ELR (cell line): ENCODE results near the gene VWA5B1.
"Not testable (repeated sequence)": the region's sequence is repeated elsewhere in the genome, so short reads cannot be mapped to it uniquely, and the experiment has no call there.

Source experiments
- DNase-seq: peaks from one replicate; pipeline ENCODE4 v3.0.0-alpha.2; 2015; ENCODE audit warnings: low read depth

Gene VWA5B1

DNA sequence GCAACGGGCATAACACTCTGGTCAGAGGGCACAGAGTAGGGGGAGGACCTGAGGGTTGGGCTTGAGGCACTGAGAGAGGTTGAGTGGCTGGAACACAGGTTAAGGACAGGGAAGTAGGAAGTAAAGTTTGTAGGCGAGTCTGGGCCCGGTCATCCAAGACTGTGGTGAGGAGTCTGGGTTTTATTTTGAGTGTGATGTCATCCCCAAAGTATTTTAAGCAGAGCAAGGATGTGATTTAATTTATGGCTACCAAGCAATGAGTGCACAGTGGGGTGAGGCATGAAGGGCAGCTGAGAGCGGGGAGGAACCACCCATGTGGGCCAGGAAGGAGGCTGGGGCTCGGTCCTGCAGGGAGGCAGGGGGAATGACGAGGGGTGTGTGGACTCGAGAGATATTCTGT, 11.2 kb upstream of the VWA5B1 start:
- peak; percentile 41 for DNase-seq

- DNase-seq = no peak
Observed at GRCh38 chr1:20280341-20280740, 10.3 kb upstream of the VWA5B1 start.

GRCh38 chr1:20280906-20281305, 9.8 kb upstream of the VWA5B1 start:
- DNase-seq = no peak

DNA sequence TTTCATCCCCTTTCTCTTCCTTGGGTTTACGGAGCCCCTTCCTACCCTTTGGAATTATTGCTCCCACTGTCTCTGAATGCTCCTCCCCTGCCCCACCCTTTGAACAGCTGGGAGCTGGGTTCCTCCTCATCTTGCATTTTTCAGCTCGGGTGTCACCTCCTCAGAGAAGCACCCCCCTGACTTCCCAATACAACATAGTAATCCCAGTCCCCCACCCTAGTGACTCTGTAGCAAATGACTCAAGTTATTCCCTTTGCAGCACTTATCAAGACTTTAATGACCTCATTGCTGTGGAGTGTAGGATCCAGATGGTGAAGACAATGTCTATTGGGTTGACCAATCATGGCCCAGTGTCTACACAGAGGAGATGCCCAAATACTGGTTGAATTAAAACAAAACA, 8.9 kb upstream of the VWA5B1 start:
- DNase-seq = peak; percentile 37

- DNase-seq = no peak
Observed at GRCh38 chr1:20282533-20282932, 8.1 kb upstream of the VWA5B1 start.

- DNase-seq = no peak
Observed at GRCh38 chr1:20284046-20284445, 6.6 kb upstream of the VWA5B1 start.

GRCh38 chr1:20284625-20285024, 6.0 kb upstream of the VWA5B1 start:
- no peak for DNase-seq

DNA sequence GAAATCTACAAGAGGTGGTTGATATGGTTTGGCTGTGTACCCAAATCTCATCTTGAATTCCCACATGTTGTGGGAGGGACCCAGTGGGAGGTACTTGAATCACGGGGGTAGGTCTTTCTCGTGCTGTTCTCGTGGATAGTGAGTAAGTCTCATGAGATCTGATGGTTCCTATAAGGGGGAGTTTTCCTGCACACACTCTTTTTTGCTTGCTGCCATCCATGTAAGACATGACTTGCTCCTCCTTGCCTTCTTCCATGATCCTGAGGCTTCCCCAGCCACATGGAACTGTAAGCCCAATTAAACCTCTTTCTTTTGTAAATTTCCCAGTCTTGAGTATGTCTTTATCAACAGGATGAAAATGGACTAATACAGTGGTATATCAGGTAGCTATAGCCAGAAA, 5.2 kb upstream of the VWA5B1 start:
- no peak for DNase-seq

DNA sequence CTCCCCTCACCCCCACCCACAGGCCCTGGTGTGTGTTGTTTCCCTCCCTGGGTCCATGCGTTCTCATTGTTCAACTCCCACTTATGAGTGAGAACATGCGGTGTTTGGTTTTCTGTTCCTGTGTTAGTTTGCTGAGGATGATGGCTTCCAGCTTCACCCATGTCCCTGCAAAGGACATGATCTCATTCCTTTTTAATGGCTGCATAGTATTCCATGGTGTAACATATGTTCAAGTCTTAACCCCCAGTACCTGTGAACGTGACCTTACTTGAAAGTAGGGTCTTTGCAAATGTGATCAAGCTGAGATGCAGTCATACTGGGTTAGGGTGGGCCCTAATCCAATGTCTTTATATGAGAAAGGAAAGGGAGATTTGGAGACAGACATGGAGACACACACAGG, 3.0 kb upstream of the VWA5B1 start:
- not testable (repeated sequence) for DNase-seq

GRCh38 chr1:20291645-20292084, 990 bp downstream of the VWA5B1 start:
- DNase-seq = no peak

DNA sequence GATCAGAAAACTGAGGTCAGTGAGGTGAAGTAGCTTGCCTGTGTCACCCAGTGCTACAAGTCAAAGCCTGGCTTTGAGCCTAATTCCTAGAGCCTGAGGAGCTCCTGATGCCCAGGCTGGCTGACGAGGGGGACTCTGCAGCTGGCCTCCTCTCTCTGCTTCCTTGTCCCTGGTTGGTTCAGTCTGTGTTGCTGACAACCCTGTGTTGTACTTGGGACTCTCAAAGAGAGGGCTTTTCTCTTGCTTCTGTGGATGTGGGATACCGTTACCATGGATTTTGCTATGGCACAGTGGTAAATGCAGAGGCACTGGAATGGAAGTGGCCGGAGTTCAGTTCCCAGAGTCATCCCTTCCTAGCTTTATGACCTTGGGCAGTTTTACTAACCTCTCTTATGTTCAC, 8.0 kb downstream of the VWA5B1 start:
- no peak for DNase-seq

DNA sequence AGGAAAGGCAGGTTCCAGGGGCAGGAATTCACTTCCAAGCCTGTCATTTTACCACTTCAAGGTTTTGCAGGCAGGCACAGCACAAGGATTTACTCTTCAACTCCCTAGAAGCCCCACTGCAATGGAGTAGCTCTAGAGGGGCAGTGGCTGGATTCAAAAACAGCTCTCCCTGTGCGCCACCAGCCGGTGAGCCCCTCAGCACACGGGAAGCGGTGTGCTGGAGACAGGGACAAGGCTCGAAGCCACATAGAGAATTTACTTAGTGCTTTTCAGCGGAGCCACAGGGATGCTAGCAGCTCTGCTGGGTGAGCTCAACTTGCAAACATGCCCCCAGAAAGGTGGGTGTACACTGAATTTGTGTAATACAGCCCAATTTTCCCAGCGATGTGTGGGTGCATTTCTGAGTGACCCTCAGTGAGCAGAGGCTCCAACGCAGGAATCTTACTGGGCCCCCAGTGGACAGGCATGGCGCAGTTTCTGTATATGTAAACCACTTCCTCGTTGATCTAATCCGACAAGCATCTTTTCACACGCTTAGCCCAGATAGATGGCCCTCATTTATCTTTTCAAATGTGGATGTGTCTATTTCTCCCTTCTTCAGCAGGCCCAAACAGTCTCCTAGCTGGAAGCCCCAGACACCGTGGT, 10.9 kb downstream of the VWA5B1 start:
- no peak for DNase-seq

- peak; percentile 13 for DNase-seq
Observed at GRCh38 chr1:20302108-20302471, 11.4 kb downstream of the VWA5B1 start.

GRCh38 chr1:20307026-20307425, 16.4 kb downstream of the VWA5B1 start:
- no peak for DNase-seq

- no peak for DNase-seq
Observed at GRCh38 chr1:20308569-20308968, 17.9 kb downstream of the VWA5B1 start.

GRCh38 chr1:20311289-20311688, 20.6 kb downstream of the VWA5B1 start:
- no peak for DNase-seq

DNA sequence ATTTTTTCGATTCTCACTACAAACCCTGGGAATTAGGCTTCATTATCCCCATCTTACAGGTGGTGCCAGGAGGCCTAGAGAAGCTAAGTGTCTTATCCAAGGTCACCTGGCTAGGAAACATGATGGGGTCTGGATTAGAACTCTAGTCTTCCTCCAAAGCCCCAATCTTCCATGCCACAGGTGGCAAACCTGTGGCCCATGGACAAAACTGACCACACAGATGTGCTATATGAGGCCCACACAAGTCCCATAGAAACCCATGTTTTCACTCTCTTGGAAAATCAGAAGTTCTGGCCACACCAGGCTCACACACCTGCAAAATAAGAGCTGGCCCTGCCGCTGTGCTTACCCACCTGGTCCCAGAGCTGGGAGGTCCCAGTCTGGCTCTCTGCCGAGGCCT, 21.6 kb downstream of the VWA5B1 start:
- no peak for DNase-seq

- no peak for DNase-seq
Observed at GRCh38 chr1:20312818-20313217, 22.1 kb downstream of the VWA5B1 start.

DNA sequence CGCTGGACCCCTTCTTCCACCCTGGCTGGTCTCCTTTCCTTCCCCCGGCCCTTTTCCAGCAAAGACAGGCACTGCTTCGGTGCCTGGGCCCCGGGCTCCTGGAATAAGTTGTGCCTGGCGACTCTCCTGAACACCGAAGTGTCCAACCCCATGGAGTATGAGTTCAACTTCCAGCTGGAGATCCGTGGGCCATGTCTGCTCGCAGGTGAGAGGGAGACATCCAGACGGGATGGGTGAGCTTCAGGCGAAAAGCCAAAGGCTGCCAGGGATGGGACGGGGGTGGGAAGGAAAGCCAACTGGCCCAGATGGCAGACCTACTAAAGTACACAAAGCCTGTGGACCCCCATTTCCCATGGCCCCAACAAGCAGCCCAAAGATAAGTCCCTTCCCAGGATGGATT, 26.8 kb downstream of the VWA5B1 start:
- DNase-seq = no peak

GRCh38 chr1:20318521-20318920, 27.8 kb downstream of the VWA5B1 start:
- no peak for DNase-seq

GRCh38 chr1:20318971-20319370, 28.3 kb downstream of the VWA5B1 start:
- DNase-seq = peak; percentile 12

DNA sequence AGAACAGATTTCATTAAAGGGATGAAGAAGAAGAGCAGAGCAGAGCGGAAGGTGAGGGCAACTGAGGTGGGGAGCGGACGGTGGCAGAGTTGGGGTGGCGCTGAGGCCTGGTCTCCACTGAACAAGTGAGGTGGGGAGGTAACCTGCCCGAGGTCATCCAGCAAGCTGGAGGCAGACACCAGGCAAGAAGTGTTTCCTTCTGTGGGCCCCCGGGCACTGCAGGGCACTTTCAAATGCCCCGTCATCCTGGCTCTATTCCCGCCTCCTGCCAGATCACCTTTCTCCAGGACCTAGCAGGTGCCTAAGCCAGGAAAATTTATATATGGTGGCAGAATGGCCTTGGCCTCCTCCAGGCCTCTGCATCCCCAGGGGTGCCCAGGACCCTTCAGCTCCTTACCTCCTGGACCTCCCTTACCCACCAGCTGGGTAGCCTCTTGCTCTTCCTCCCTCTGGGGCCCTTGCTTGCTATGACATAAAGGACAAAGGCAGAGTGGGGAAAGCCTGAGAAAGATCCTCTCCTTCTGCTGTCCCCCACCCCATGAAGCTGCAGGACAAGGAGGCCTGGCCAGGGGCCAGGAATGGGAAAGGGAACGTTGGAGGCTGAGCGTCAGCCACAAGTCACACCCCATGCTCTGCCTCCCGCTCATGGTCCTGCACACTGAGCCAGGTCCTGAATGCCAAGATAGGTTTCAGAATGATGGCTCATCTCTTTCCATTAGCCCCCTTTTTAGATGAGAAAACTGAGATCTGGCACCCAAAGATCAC, 29.0 kb downstream of the VWA5B1 start:
- DNase-seq = no peak

DNA sequence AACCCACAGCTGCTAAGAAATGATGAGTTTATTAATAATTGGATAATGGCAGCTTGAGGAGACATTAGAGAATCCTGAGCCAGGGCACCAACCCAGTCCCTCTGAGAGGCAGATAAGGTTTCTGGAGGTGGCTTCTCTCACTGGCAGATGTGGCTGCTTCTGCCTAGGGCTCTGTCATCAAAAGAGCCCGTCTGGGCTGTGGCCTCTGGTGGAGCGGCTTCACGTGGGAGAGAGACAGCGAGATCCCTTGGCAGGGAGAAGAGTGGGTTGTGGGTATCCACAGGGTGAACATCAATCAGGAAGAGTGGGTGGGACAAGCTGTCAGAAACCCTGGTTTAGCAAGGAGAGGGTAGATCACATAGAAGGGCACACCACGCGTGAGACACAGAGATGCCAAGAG, 30.0 kb downstream of the VWA5B1 start:
- no peak for DNase-seq

GRCh38 chr1:20321573-20321972, 30.9 kb downstream of the VWA5B1 start:
- no peak for DNase-seq
